IMR-90 (cell line): ENCODE measurements around the gene TATDN2.

ENCODE experiments used
- CEBPB ChIP-seq: IDR thresholded peaks from 2 replicates; pipeline ENCODE4 v1.6.1; 2012; ENCODE audit warnings: low read depth, low read length, improper control_type of control experiment
- CTCF ChIP-seq: conservative IDR thresholded peaks from 2 replicates; pipeline ENCODE4 v1.5.1; 2012; ENCODE audit warnings: mild to moderate bottlenecking, low read depth, low read length, improper control_type of control experiment
- FOS ChIP-seq: fragments of 150-350 bp; IDR thresholded peaks from 2 replicates; pipeline ENCODE4 v1.6.1; 2016; ENCODE audit warnings: low read depth, low read length
- MAFK ChIP-seq: IDR thresholded peaks from 2 replicates; pipeline ENCODE4 v1.6.1; 2012; ENCODE audit warnings: low read depth, low read length, improper control_type of control experiment
- MAZ ChIP-seq: IDR thresholded peaks from 2 replicates; pipeline ENCODE4 v1.6.1; 2012; ENCODE audit warnings: low read depth, mild to moderate bottlenecking, low read length, improper control_type of control experiment, moderate library complexity, borderline replicate concordance
- POLR2A ChIP-seq: IDR thresholded peaks from 2 replicates; pipeline ENCODE4 v1.6.1; 2012; ENCODE audit warnings: mild to moderate bottlenecking, low read depth, low read length
- RAD21 ChIP-seq: IDR thresholded peaks from 2 replicates; pipeline ENCODE4 v1.6.1; 2012; ENCODE audit warnings: low read length, improper control_type of control experiment

- TF ChIP-seq CTCF (no peak), CEBPB (no peak), FOS (no peak), MAFK (no peak), POLR2A (no peak), RAD21 (no peak), MAZ (no peak)
Measured at GRCh38 chr3:10327592-10327991, 79.3 kb downstream of the TATDN2 start.
